WI38 (cell line): ENCODE results near the gene RNF125.

Source experiments
- H3K4me3 ChIP-seq: 2 replicates; pipeline ENCODE4 v1.5.1; 2011; ENCODE audit warnings: low read depth, mild to moderate bottlenecking, control low read depth, low read length
- CTCF ChIP-seq: IDR thresholded peaks from 2 replicates; pipeline ENCODE4 v1.5.1; 2012; ENCODE audit warnings: low read depth, mild to moderate bottlenecking, control low read depth, low read length

The RNF125 gene

DNA sequence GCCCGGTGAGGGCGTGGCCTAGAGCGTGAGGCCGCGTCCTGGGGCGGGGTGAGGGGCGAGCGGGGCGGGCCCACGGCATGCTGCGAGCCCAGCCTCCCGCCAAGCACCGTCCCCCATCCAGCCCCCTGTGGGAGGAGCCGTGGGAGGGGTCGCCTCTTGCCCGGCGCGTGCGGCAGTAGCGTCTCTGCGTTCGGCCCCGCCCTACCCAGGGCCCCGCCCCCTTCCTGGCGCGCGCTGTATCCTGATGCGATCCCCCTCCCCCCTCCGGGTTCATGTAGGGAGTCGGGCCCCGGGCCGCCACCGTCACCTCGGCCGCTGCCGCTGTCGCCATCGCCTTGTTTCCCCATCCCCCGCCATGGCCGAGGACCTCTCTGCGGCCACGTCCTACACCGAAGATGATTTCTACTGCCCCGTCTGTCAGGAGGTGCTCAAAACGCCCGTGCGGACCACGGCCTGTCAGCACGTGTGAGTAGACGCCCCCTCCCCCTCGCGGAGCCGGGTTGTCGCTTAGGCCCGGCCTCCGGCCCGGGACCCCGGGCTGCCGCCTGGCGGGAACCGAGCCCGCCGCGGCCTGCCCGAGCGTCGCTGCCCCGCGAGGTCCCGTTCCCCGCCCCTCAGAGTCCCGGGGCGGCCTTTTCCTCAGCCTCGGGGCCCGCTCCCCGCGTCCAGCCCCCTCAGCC is 73.9 kb downstream of the RNF125 start:
- TF ChIP-seq CTCF, result no peak
- peak overlapping the region; percentile 84 for H3K4me3 ChIP-seq

DNA sequence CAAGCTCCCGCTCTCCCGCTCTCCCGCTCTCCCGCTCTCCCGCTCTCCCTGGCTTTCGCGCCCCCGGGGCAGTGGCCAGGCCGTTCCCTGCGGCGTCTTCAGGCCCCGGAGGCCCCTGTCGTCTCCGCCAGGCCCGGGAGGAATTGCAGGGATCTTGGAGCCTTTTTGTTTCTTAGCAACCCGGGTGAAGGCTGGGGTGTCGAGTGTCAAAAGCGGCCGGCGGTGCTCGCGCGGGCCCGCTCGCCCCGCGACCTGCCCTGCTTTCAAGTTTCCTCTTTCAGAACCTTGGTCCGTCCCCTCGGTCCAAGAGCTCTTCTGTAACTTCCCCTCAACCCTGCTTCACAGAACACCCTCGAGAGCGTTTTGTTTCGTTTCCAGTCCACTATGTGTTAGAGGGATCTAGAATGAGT is 74.5 kb downstream of the RNF125 start:
- TF ChIP-seq CTCF, result no peak
- peak overlapping the region; percentile 84 for H3K4me3 ChIP-seq

GRCh38 chr18:32093523-32093922 is 74.9 kb downstream of the RNF125 start:
- H3K4me3 ChIP-seq, result peak overlapping the region; percentile 84
- no peak for TF ChIP-seq CTCF

- H3K4me3 ChIP-seq, result no peak overlapping the region
- no peak for TF ChIP-seq CTCF
Measured at GRCh38 chr18:32095192-32095899, 76.7 kb downstream of the RNF125 start.

- no peak overlapping the region for H3K4me3 ChIP-seq
- no peak for TF ChIP-seq CTCF
Measured at GRCh38 chr18:32095900-32096229, 77.2 kb downstream of the RNF125 start.

GRCh38 chr18:32096946-32097345 is 78.3 kb downstream of the RNF125 start:
- H3K4me3 ChIP-seq, result no peak overlapping the region
- no peak for TF ChIP-seq CTCF

DNA sequence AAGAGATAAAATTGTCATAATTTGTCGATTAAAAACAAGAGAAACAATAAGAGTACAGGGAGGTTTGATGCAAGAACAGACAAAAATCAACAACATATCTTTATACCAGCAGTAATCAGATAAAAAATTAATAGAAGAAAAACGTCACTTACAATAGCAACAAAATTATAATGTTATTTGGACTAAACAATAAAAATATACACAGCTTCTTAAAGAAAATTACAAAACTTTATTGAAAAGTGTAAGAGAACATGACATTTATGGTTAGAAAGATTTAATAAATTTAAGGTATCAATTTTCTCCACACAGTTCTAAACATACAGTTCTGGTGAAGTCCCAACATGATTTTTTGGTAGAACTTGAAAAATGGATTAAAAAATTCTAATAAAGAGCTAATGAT is 85.9 kb downstream of the RNF125 start:
- TF ChIP-seq CTCF, result no peak

More for the DNA sequence above, 85.9 kb downstream of the RNF125 start:
- H3K4me3 ChIP-seq, result no peak overlapping the region
